GM19468 (cell line): ENCODE results near the gene PHTF1.

Experiments used
- ATAC-seq: cut with Tn5 transposase; IDR thresholded peaks from one replicate; pipeline ENCODE4 v1.9.1; 2021; ENCODE audit warnings: mild to moderate bottlenecking, moderate library complexity, moderate number of reproducible peaks; ENCODE audit not compliant: unreplicated experiment; ENCODE audit errors: extremely low read depth

Gene PHTF1

GRCh38 chr1:113759333-113760101, at the start of gene PHTF1:
Gene PHTF1 (minus strand): TSS chr1:113759486. CDS start chr1:113758703, 783 bp downstream.
- ATAC-seq, result peak; percentile 64

GRCh38 chr1:113808450-113809195, 49.3 kb upstream of the PHTF1 start:
- ATAC-seq, result no peak

GRCh38 chr1:113805639-113806038, 46.4 kb upstream of the PHTF1 start:
- no peak for ATAC-seq

GRCh38 chr1:113805256-113805531, 45.9 kb upstream of the PHTF1 start:
- ATAC-seq, result no peak

- ATAC-seq, result no peak
Observed at GRCh38 chr1:113804421-113805255, 45.4 kb upstream of the PHTF1 start.

- no peak for ATAC-seq
Observed at GRCh38 chr1:113802367-113803007, 43.2 kb upstream of the PHTF1 start.

GRCh38 chr1:113800487-113800886, 41.2 kb upstream of the PHTF1 start:
- no peak for ATAC-seq

GRCh38 chr1:113797472-113797871, 38.2 kb upstream of the PHTF1 start:
- no peak for ATAC-seq

GRCh38 chr1:113793878-113794834, 34.9 kb upstream of the PHTF1 start:
- ATAC-seq, result peak; percentile 19

GRCh38 chr1:113792986-113793385, 33.7 kb upstream of the PHTF1 start:
- ATAC-seq, result no peak

GRCh38 chr1:113792471-113792870, 33.2 kb upstream of the PHTF1 start:
- ATAC-seq, result no peak

GRCh38 chr1:113788802-113789201, 29.5 kb upstream of the PHTF1 start:
- no peak for ATAC-seq

- no peak for ATAC-seq
Observed at GRCh38 chr1:113787663-113788062, 28.4 kb upstream of the PHTF1 start.

- no peak for ATAC-seq
Observed at GRCh38 chr1:113786069-113786468, 26.8 kb upstream of the PHTF1 start.

GRCh38 chr1:113784104-113784779, 25.0 kb upstream of the PHTF1 start:
- peak; percentile 45 for ATAC-seq

- ATAC-seq, result peak; percentile 66
Observed at GRCh38 chr1:113783254-113784103, 24.2 kb upstream of the PHTF1 start.

- no peak for ATAC-seq
Observed at GRCh38 chr1:113782406-113782805, 23.1 kb upstream of the PHTF1 start.
